Prostate gland (tissue), 2 donors: ENCODE results near the gene NPTX1. TPM values are rescaled to one million over a fixed set of nuclear protein-coding genes. Genes with fewer than 3 reads are reported as not detected.

Source experiments
- DNase-seq: peaks from one replicate; pipeline ENCODE4 v3.0.0-alpha.2; 2019; ENCODE audit warnings: low spot score
- H3K27ac ChIP-seq, 2 donors: fragments of 200-600 bp; sonication (generic); 2 replicates each; pipeline ENCODE4 v1.5.1; 2017 to 2019
- H3K27me3 ChIP-seq: fragments of 200-600 bp; sonication (generic); replicated peaks from 2 replicates; pipeline ENCODE4 v1.5.1; 2019; ENCODE audit not compliant: insufficient read depth
- H3K36me3 ChIP-seq, 2 donors: fragments of 200-600 bp; sonication (generic); 1 replicate in 1 of 2; 2 replicates in 1 of 2; pipeline versions ENCODE4 v1.5.1 to v1.8.1; 2017 to 2019
- H3K4me1 ChIP-seq: fragments of 200-600 bp; sonication (generic); replicated peaks from 2 replicates; pipeline ENCODE4 v1.5.1; 2019
- H3K4me3 ChIP-seq, 2 donors: fragments of 200-600 bp; sonication (generic); 2 replicates each; pipeline ENCODE4 v1.5.1; 2017 to 2019
- H3K9me3 ChIP-seq: fragments of 200-600 bp; sonication (generic); 2 replicates; pipeline ENCODE4 v1.5.1; 2017
- POLR2A ChIP-seq: fragments of 450-650 bp; IDR thresholded peaks from one replicate; pipeline ENCODE4 v1.6.1; 2016; ENCODE audit warnings: antibody characterized with exemption, mild to moderate bottlenecking
- POLR2AphosphoS5 ChIP-seq: sonication (generic); formaldehyde crosslinking; IDR thresholded peaks from one replicate; pipeline ENCODE4 v1.6.1; 2017; ENCODE audit warnings: antibody characterized with exemption
- WGBS: methylation state at CpG from one replicate; pipeline ENCODE4 v1.1.5; 2018; 5-methylcytosine and 5-hydroxymethylcytosine counted together
- intact Hi-C: fragments of 100-400 bp; cut with DNase I; formaldehyde crosslinking; loops from one replicate; pipeline ENCODE4 v1.14.2; 2022
- total RNA-seq, 2 donors: library from RNA; depleted of rRNA; stranded (reverse); fragments of >200 nt; gene quantifications; one replicate each; pipeline ENCODE4 v1.1.0, GENCODE V29; 2016
- TF ChIP-seq, protein P1 (sequence below), 4 experiments: fragments of 200-600 bp in 2 of 4; fragments of 450-650 bp in 2 of 4; sonication (generic) in 2 of 4; IDR thresholded peaks; 1 replicate in 3 of 4; 2 replicates in 1 of 4; pipeline ENCODE4 v1.5.1; 2016 to 2019; ENCODE audit warnings: antibody characterized with exemption in 4 of 4, mild to moderate bottlenecking in 2 of 4, moderate library complexity in 2 of 4

The NPTX1 gene
- total RNA-seq, 2 donors from 2014 or later = 0.34 to 0.73 TPM

DNA sequence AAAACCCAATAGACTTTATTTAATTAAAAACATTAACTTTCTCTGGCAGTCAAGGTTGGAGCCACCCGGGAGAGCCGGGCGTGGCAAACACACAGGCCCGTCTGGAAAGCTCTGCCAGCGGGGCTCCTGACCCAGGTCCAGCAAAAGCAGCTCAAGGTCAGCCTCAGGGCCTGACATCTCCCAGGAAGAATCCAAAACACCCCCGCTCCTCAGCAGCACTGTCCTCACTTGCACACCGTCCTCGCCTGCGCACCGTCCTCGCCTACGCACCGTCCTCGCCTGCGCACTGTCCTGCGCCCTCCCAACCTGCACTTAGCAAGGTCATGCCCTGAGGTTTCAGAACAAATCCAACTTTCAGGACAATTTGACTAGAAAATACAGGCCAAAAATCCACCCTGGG, 36.8 kb upstream of the NPTX1 start:
- H3K9me3 ChIP-seq = no peaks in the 10 kb centered on the region
- no peak for DNase-seq
- no peaks in the 10 kb centered on the region for H3K27me3 ChIP-seq
- H3K4me1 ChIP-seq = no peaks in the 10 kb centered on the region
- H3K27ac ChIP-seq = no peak overlapping the region
- no peaks in the 10 kb centered on the region for H3K36me3 ChIP-seq
- WGBS = 91% methylated on average over 16 of the region's 16 CpGs
- TF ChIP-seq, protein P1, sequence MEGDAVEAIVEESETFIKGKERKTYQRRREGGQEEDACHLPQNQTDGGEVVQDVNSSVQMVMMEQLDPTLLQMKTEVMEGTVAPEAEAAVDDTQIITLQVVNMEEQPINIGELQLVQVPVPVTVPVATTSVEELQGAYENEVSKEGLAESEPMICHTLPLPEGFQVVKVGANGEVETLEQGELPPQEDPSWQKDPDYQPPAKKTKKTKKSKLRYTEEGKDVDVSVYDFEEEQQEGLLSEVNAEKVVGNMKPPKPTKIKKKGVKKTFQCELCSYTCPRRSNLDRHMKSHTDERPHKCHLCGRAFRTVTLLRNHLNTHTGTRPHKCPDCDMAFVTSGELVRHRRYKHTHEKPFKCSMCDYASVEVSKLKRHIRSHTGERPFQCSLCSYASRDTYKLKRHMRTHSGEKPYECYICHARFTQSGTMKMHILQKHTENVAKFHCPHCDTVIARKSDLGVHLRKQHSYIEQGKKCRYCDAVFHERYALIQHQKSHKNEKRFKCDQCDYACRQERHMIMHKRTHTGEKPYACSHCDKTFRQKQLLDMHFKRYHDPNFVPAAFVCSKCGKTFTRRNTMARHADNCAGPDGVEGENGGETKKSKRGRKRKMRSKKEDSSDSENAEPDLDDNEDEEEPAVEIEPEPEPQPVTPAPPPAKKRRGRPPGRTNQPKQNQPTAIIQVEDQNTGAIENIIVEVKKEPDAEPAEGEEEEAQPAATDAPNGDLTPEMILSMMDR (IDR thresholded peaks at IDR 0.05) = no peak
- TF ChIP-seq POLR2A (no peak), POLR2AphosphoS5 (no peak)
- intact Hi-C loops = no loop called here
- H3K4me3 ChIP-seq = no peak overlapping the region

DNA sequence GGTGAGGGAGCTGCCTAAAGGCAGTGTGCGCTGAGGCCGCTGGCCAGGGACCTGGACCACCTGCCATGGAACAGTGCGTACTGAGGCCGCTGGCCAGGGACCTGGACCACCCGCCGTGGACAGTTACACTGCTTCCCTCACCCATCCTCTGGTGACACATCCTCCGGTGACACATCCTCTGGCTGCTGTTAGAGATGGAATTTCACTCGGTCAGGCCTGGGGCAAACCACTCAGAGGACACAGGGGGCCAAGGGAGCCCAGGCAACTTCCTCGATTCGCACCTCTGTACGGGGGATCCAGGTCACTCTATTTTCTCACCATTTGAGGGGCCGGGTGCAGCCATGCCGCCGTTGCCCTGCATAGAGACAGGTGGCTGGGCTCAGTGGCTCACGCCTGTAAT, 35.8 kb upstream of the NPTX1 start:
- DNase-seq = no peak
- no peaks in the 10 kb centered on the region for H3K36me3 ChIP-seq
- H3K9me3 ChIP-seq = no peaks in the 10 kb centered on the region
- no peaks in the 10 kb centered on the region for H3K27me3 ChIP-seq
- TF ChIP-seq POLR2AphosphoS5 (no peak), POLR2A (no peak)
- TF ChIP-seq, protein P1 (IDR thresholded peaks at IDR 0.05) = no peak
- H3K4me3 ChIP-seq = no peak overlapping the region
- intact Hi-C loops = no loop called here
- H3K4me1 ChIP-seq = no peaks in the 10 kb centered on the region
- no peak overlapping the region for H3K27ac ChIP-seq
- 89% methylated on average over 12 of the region's 15 CpGs for WGBS

DNA sequence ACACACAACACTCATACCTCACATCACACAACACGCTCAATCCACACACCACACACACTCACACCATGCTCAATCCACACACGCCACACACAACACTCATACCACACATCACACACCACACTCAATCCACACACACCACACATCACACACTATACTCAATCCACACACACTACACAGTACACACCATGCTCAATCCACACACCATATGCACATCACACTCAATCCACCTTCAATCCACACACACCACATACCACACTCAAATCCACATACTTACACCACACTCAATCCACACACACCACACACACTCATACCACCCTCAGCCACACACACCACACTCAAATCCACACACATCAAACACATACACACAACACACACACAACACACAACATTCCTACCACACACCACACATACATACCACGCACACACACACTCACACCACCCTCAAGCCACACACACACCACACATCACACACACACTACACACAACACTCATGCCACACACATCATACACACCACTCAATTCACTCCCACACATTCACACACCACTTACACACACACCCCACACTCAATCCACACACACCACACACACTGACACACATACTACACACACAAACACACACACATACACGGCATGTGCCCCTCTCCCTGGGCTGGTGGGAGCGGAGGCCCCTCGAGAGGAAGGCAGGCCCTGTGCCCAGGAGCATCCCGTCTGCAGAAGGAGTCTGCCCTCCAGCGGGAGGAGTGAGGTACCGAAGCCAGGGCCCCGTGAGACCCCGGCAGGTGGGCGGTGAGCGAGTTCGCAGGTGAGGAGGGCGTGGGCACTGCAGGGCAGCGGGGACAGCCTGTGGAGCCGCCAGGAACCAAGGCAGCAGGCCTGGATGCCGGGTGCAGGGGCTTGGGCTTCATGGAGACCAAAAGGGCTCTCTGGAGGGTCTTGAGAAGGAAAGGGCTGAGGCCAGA, 35.1 kb upstream of the NPTX1 start:
- TF ChIP-seq, protein P1 (IDR thresholded peaks at IDR 0.05) = no peak
- no peak for TF ChIP-seq POLR2AphosphoS5
- TF ChIP-seq POLR2A = no peak
- H3K27me3 ChIP-seq = no peaks in the 10 kb centered on the region

DNA sequence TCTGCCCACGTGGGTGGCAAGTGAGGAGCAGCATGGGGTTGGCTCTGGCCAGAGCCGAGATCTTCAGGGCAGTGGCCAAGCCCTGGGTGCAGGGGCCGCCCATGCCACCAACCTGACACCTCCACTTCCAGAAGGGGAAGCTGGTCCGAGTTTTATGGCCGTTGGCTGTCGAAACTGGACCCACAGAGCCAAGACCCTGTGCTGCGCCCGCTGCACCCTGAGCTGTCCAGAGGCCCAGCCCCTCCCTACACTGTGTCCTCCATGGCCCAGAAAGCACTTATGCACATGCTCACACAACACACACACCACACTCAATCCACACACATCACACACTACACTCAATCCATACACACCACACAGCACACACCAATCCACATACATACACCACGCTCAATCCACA, 34.4 kb upstream of the NPTX1 start:
- DNase-seq = no peak
- H3K36me3 ChIP-seq = no peaks in the 10 kb centered on the region
- H3K27me3 ChIP-seq = no peaks in the 10 kb centered on the region
- no peaks in the 10 kb centered on the region for H3K4me1 ChIP-seq
- no peaks in the 10 kb centered on the region for H3K9me3 ChIP-seq
- 72% methylated on average over 9 of the region's 9 CpGs for WGBS
- TF ChIP-seq POLR2A = no peak
- TF ChIP-seq POLR2AphosphoS5 = no peak
- TF ChIP-seq, protein P1 (IDR thresholded peaks at IDR 0.05) = no peak
- intact Hi-C loops = no loop called here
- no peak overlapping the region for H3K27ac ChIP-seq
- no peak overlapping the region for H3K4me3 ChIP-seq

More for the DNA sequence above, 35.1 kb upstream of the NPTX1 start:
- H3K4me1 ChIP-seq = no peaks in the 10 kb centered on the region
- no peaks in the 10 kb centered on the region for H3K9me3 ChIP-seq
- intact Hi-C loops = no loop called here
- H3K27ac ChIP-seq = no peak overlapping the region
- DNase-seq = no peak
- WGBS = 59% methylated on average over 18 of the region's 18 CpGs
- no peak overlapping the region for H3K4me3 ChIP-seq
- H3K36me3 ChIP-seq = no peaks in the 10 kb centered on the region

DNA sequence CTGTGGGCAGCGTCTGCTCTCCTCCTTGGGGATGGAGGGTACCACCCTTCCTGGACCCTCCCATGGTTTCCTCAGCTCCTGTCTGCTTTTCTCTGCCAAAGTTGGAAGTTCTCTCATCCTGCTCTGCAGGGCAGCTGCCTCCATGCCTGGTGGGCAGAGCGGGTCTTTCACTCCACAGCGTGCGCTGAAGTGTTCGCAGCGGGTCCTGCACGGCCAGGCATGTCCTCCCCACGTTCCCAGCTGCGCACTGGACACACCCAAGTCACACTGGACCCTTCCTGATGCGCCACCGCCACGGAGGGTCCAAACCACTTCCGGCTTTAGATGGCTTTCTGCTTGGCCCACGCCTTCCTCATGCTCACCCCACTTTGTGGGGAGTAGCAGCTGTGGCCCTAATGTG, 33.7 kb upstream of the NPTX1 start:
- no peak for DNase-seq
- Histone ChIP-seq H3K36me3 (no peaks in the 10 kb centered on the region), H3K4me3 (no peak overlapping the region), H3K9me3 (no peaks in the 10 kb centered on the region), H3K27ac (no peak overlapping the region), H3K4me1 (no peaks in the 10 kb centered on the region), H3K27me3 (no peaks in the 10 kb centered on the region)
- no peak for TF ChIP-seq POLR2AphosphoS5
- TF ChIP-seq, protein P1 (IDR thresholded peaks at IDR 0.05) = no peak
- WGBS = 77% methylated on average over 14 of the region's 14 CpGs
- intact Hi-C loops = no loop called here
